GM18909 (cell line): ENCODE data around the gene PDE3B.
"Not testable (repeated sequence)": the region's sequence is repeated elsewhere in the genome, so short reads cannot be mapped to it uniquely, and the experiment has no call there.

Experiments used
- ATAC-seq: cut with Tn5 transposase; IDR thresholded peaks from one replicate; pipeline ENCODE4 v1.9.1; 2021; ENCODE audit warnings: mild to moderate bottlenecking; ENCODE audit not compliant: unreplicated experiment, poor library complexity

The PDE3B gene

GRCh38 chr11:14784230-14784629 is 140.6 kb downstream of the PDE3B start:
- ATAC-seq = no peak

- ATAC-seq = no peak
Observed at GRCh38 chr11:14789879-14790484, 146.4 kb downstream of the PDE3B start.

- no peak for ATAC-seq
Observed at GRCh38 chr11:14793546-14793945, 149.9 kb downstream of the PDE3B start.

GRCh38 chr11:14796028-14796427 is 152.4 kb downstream of the PDE3B start:
- ATAC-seq = not testable (repeated sequence)

GRCh38 chr11:14803846-14804245 is 160.2 kb downstream of the PDE3B start:
- ATAC-seq = no peak

- no peak for ATAC-seq
Observed at GRCh38 chr11:14809466-14809865, 165.9 kb downstream of the PDE3B start.

GRCh38 chr11:14812757-14813156 is 169.2 kb downstream of the PDE3B start:
- no peak for ATAC-seq

- no peak for ATAC-seq
Observed at GRCh38 chr11:14813516-14813915, 169.9 kb downstream of the PDE3B start.

GRCh38 chr11:14818779-14819178 is 175.2 kb downstream of the PDE3B start:
- ATAC-seq = no peak

- no peak for ATAC-seq
Observed at GRCh38 chr11:14819596-14819995, 176.0 kb downstream of the PDE3B start.

- ATAC-seq = no peak
Observed at GRCh38 chr11:14821031-14821430, 177.4 kb downstream of the PDE3B start.

- no peak for ATAC-seq
Observed at GRCh38 chr11:14826600-14826999, 183.0 kb downstream of the PDE3B start.

GRCh38 chr11:14835496-14836492 is 192.2 kb downstream of the PDE3B start:
- no peak for ATAC-seq

GRCh38 chr11:14842002-14842401 is 198.4 kb downstream of the PDE3B start:
- no peak for ATAC-seq

- no peak for ATAC-seq
Observed at GRCh38 chr11:14852571-14853177, 209.1 kb downstream of the PDE3B start.

GRCh38 chr11:14854057-14854456 is 210.5 kb downstream of the PDE3B start:
- ATAC-seq = no peak

GRCh38 chr11:14855890-14856289 is 212.3 kb downstream of the PDE3B start:
- no peak for ATAC-seq

- ATAC-seq = no peak
Observed at GRCh38 chr11:14857621-14858020, 214.0 kb downstream of the PDE3B start.

- ATAC-seq = no peak
Observed at GRCh38 chr11:14858404-14858803, 214.8 kb downstream of the PDE3B start.

GRCh38 chr11:14860511-14860910 is 216.9 kb downstream of the PDE3B start:
- no peak for ATAC-seq

- no peak for ATAC-seq
Observed at GRCh38 chr11:14861680-14862079, 218.1 kb downstream of the PDE3B start.
